K562 (cell line): ENCODE measurements around the gene CELF6. TPM values are rescaled to one million over a fixed set of nuclear protein-coding genes. Genes with fewer than 3 reads are reported as not detected.

Experiments
- BACH1 ChIP-seq: fragments of 200-800 bp; sonication (Bioruptor generic); IDR thresholded peaks from 2 replicates; pipeline ENCODE4 v1.6.1; 2016; ENCODE audit warnings: missing genetic modification characterization, missing compliant biosample characterization
- BCLAF1 ChIP-seq, 2 experiments: fragments of 450-650 bp in 1 of 2; IDR thresholded peaks; 2 replicates each; pipeline ENCODE4 v1.6.1; 2011 to 2017; ENCODE audit warnings: low read depth in 2 of 2, antibody characterized with exemption in 1 of 2, borderline replicate concordance in 1 of 2, low read length in 1 of 2, mild to moderate bottlenecking in 1 of 2, mixed read lengths in 1 of 2; ENCODE audit not compliant: control insufficient read depth in 1 of 2
- CBX3 ChIP-seq, 2 experiments: IDR thresholded peaks; 1 replicate in 1 of 2; 2 replicates in 1 of 2; pipeline ENCODE4 v1.6.1; 2012; ENCODE audit warnings: inconsistent platforms in 2 of 2, low read length in 2 of 2, borderline replicate concordance in 1 of 2, control low read depth in 1 of 2
- DACH1 ChIP-seq: fragments of 450-650 bp; IDR thresholded peaks from 2 replicates; pipeline ENCODE4 v1.6.1; 2018; ENCODE audit not compliant: partially characterized antibody
- ELF2 ChIP-seq: fragments of 250-450 bp; sonication (Bioruptor Pico); IDR thresholded peaks from 2 replicates; pipeline ENCODE4 v1.5.0; 2021; ENCODE audit warnings: mild to moderate bottlenecking
- EP400 ChIP-seq: fragments of 450-650 bp; IDR thresholded peaks from 2 replicates; pipeline ENCODE4 v1.6.1; 2017; ENCODE audit warnings: antibody characterized with exemption, mild to moderate bottlenecking, moderate library complexity
- MTA3 ChIP-seq: fragments of 450-650 bp; formaldehyde crosslinking; IDR thresholded peaks from 2 replicates; pipeline ENCODE4 v1.6.1; 2017; ENCODE audit warnings: mild to moderate bottlenecking, borderline replicate concordance
- MYC ChIP-seq, 2 experiments: fragments of 250-450 bp in 1 of 2; sonication (Bioruptor Pico) in 1 of 2; IDR thresholded peaks; 2 replicates each; pipeline versions ENCODE4 v1.5.1 to v1.6.1; 2012 to 2021; ENCODE audit warnings: low read depth in 2 of 2, borderline replicate concordance in 1 of 2, improper control_type of control experiment in 1 of 2, low read length in 1 of 2, mild to moderate bottlenecking in 1 of 2, moderate library complexity in 1 of 2
- NR4A1 ChIP-seq, 2 experiments: fragments of 250-450 bp in 1 of 2; fragments of 450-650 bp in 1 of 2; sonication (Bioruptor Pico) in 1 of 2; IDR thresholded peaks; 2 replicates each; pipeline versions ENCODE4 v1.4.0 to v1.6.1; 2016 to 2020; ENCODE audit warnings: mild to moderate bottlenecking in 2 of 2, missing compliant biosample characterization in 1 of 2, missing genetic modification characterization in 1 of 2, moderate library complexity in 1 of 2
- NRF1 ChIP-seq, 2 experiments: fragments of 450-650 bp; IDR thresholded peaks in 1 of 2; conservative IDR thresholded peaks in 1 of 2; 2 replicates each; pipeline ENCODE4 v1.6.1; 2014; ENCODE audit warnings: mild to moderate bottlenecking in 2 of 2
- PRDM10 ChIP-seq: fragments of 450-650 bp; IDR thresholded peaks from 2 replicates; pipeline ENCODE4 v1.6.1; 2018; ENCODE audit not compliant: partially characterized antibody
- RBM14 ChIP-seq: fragments of 200-400 bp; formaldehyde crosslinking; IDR thresholded peaks from 2 replicates; pipeline ENCODE4 v1.6.1; 2018; ENCODE audit warnings: low read depth, mild to moderate bottlenecking, low read length, moderate library complexity, borderline replicate concordance; ENCODE audit not compliant: insufficient read depth
- STAT5A ChIP-seq: IDR thresholded peaks from 2 replicates; pipeline ENCODE4 v1.6.1; 2012; ENCODE audit warnings: low read length, inconsistent platforms, borderline replicate concordance
- ZNF175 ChIP-seq: fragments of 200-800 bp; sonication (Bioruptor generic); IDR thresholded peaks from 2 replicates; pipeline ENCODE4 v1.6.1; 2016; ENCODE audit warnings: low read depth, mild to moderate bottlenecking, missing genetic modification characterization, missing compliant biosample characterization
- ZNF347 ChIP-seq: fragments of 450-650 bp; formaldehyde crosslinking; IDR thresholded peaks from 2 replicates; pipeline ENCODE4 v1.4.0; 2020; ENCODE audit warnings: low read depth, mild to moderate bottlenecking, moderate library complexity
- polyA plus RNA-seq, 8 experiments: library from polyadenylated mRNA; depleted of rRNA in 4 of 8; stranded (reverse) in 5 of 8; unstranded in 3 of 8; fragments of >200 nt; fragmentation: Nextera tagmentation in 2 of 8; fragmentation: Illumina TruSeq in 1 of 8; extraction: Ambion mirVana in 2 of 8; extraction: Trizol in 1 of 8; gene quantifications; 2 replicates each; pipeline versions ENCODE4 v1.2.1 to v1.2.3, GENCODE V29; 2011 to 2014; ENCODE audit warnings: inconsistent platforms in 1 of 8, missing spikeins in 1 of 8
- total RNA-seq, 7 experiments: library from RNA; depleted of rRNA in 6 of 7; stranded (reverse); fragments of >200 nt in 6 of 7; fragmentation: Illumina TruSeq in 2 of 7; extraction: Trizol in 2 of 7; gene quantifications; 2 replicates each; pipeline versions ENCODE4 v1.2.1 to v1.2.3, GENCODE V29; 2011 to 2021; ENCODE audit warnings: low replicate concordance in 1 of 7

The CELF6 gene
- total and polyA plus RNA-seq, 9 of the 15 experiments (the other 6 are each of a cell fraction or from before 2014, with no cell fraction given) = 0.01 to 0.11 TPM; not detected in 7

- peak in 1 of 2 experiments; percentile 84; a peak in 1 of 4 replicates for TF ChIP-seq BCLAF1 (IDR thresholded peaks at IDR 0.05; ENCODE audit: borderline replicate concordance in 1 of 2, control insufficient read depth in 1 of 2, low read depth in 2 of 2, low read length in 1 of 2)
- peak; percentile 72; the same call in 1 of the 2 replicates for TF ChIP-seq ZNF175
- 0 out of 2 replicates have a peak, but pooled peaks have one; percentile 20 for TF ChIP-seq ELF2
- TF ChIP-seq CBX3 (IDR thresholded peaks at IDR 0.05; ENCODE audit: borderline replicate concordance in 1 of 2, low read length in 2 of 2) = peak in 1 of 2 experiments; percentile 56; a peak in 1 of 3 replicates
- TF ChIP-seq MYC (IDR thresholded peaks at IDR 0.05; ENCODE audit: low read depth, low read length) = peak; percentile 88
- TF ChIP-seq MYC (CRISPR knock-in tag; IDR thresholded peaks at IDR 0.05; ENCODE audit: borderline replicate concordance, low read depth) = no peak
- TF ChIP-seq EP400 = peak; percentile 67; the same call in 1 of the 2 replicates
- TF ChIP-seq BACH1 (tag) = no peak
- no peak for TF ChIP-seq RBM14
- peak; percentile 72; the same call in 1 of the 2 replicates for TF ChIP-seq MTA3
- no peak for TF ChIP-seq STAT5A
- TF ChIP-seq DACH1 = no peak
- no peak for TF ChIP-seq ZNF347 (CRISPR knock-in tag)
- peak; percentile 62 for TF ChIP-seq PRDM10
- no peak for TF ChIP-seq NR4A1 (CRISPR knock-in tag; IDR thresholded peaks at IDR 0.05)
- 0 out of 2 replicates have a peak, but pooled peaks have one; percentile 34 for TF ChIP-seq NR4A1 (tag; IDR thresholded peaks at IDR 0.05)
- TF ChIP-seq NRF1 (conservative IDR thresholded peaks at IDR 0.05 in 1 of 2, IDR thresholded peaks at IDR 0.05 in 1 of 2) = peak; percentile 99
These were observed 47.6 kb downstream of the CELF6 start, which contains the start of gene PARP6 (continued) for GRCh38 chr15:72272213-72272996.
